Panc1 (cell line): ENCODE results near the gene HAT1. TPM values are rescaled to one million over a fixed set of nuclear protein-coding genes. Genes with fewer than 3 reads are reported as not detected.

Experiments
- ATAC-seq: fragments of 200-7000 bp; cut with Tn5 transposase; 2 replicates; pipeline ENCODE4 v1.9.1; 2020; ENCODE audit warnings: mild to moderate bottlenecking, moderate library complexity
- BruUV-seq: library from RNA; stranded (reverse); fragments of 400-500 nt; replicated peaks from 2 replicates; lab custom pipeline; 2021; lab: Mats Ljungman, UMichigan
- CTCF ChIA-PET: fragments of 300-600 bp; sonication (Branson Sonifier 250); formaldehyde crosslinking; loops from one replicate; lab custom pipeline; 2022; ENCODE audit warnings: antibody characterized with exemption; lab: Charles Lee
- POLR2A ChIA-PET: fragments of 300-600 bp; sonication (Branson Sonifier 250); formaldehyde crosslinking; loops from one replicate; lab custom pipeline; 2022; ENCODE audit warnings: antibody characterized with exemption; lab: Charles Lee
- DNase-seq: peaks from one replicate; pipeline ENCODE4 v3.0.0-alpha.2; 2010; ENCODE audit warnings: low read depth, low spot score
- H3K27ac ChIP-seq: 2 replicates; pipeline ENCODE4 v1.5.1; 2011; ENCODE audit warnings: mild to moderate bottlenecking, low read length, inconsistent platforms
- H3K27me3 ChIP-seq: fragments of 200-500 bp; sonication (Bioruptor generic); 2 replicates; pipeline ENCODE4 v1.6.0; 2014; ENCODE audit warnings: low read length, inconsistent platforms; ENCODE audit not compliant: control insufficient read depth, insufficient read depth
- H3K36me3 ChIP-seq: fragments of 200-500 bp; sonication (Bioruptor generic); 2 replicates; pipeline ENCODE4 v1.5.1; 2014; ENCODE audit warnings: inconsistent platforms, mild to moderate bottlenecking, low read length, moderate library complexity; ENCODE audit not compliant: control insufficient read depth, insufficient read depth
- H3K4me1 ChIP-seq: 2 replicates; pipeline ENCODE4 v1.5.1; 2011; ENCODE audit warnings: inconsistent platforms, mild to moderate bottlenecking, low read length, moderate library complexity; ENCODE audit not compliant: control insufficient read depth, insufficient read depth
- H3K4me3 ChIP-seq, 2 experiments: 2 replicates each; pipeline ENCODE4 v1.5.1; 2011 to 2012; ENCODE audit warnings: low read depth in 2 of 2, low read length in 2 of 2, mild to moderate bottlenecking in 2 of 2, inconsistent platforms in 1 of 2, moderate library complexity in 1 of 2
- H3K9me3 ChIP-seq: fragments of 200-500 bp; sonication (Bioruptor generic); 2 replicates; pipeline ENCODE4 v1.5.1; 2014; ENCODE audit warnings: low read depth, mild to moderate bottlenecking, inconsistent platforms, low read length, moderate library complexity; ENCODE audit not compliant: control insufficient read depth, insufficient read depth
- CTCF ChIP-seq: fragments of 450-650 bp; IDR thresholded peaks from 2 replicates; pipeline ENCODE4 v1.5.1; 2017; ENCODE audit warnings: mild to moderate bottlenecking
- POLR2AphosphoS5 ChIP-seq: IDR thresholded peaks from 2 replicates; pipeline ENCODE4 v1.6.1; 2012; ENCODE audit warnings: mild to moderate bottlenecking, low read depth, low read length, moderate library complexity
- SIN3A ChIP-seq: IDR thresholded peaks from 2 replicates; pipeline ENCODE4 v1.6.1; 2012; ENCODE audit warnings: low read depth, mild to moderate bottlenecking, low read length, moderate library complexity, borderline replicate concordance; ENCODE audit not compliant: insufficient read depth
- TCF7L2 ChIP-seq: IDR thresholded peaks from 2 replicates; pipeline ENCODE4 v1.6.1; 2011; ENCODE audit warnings: mild to moderate bottlenecking, low read depth, low read length, inconsistent platforms
- in situ Hi-C: cut with HindIII; loops from 2 replicates; pipeline ENCODE4 v1.10.0; 2016; ENCODE audit warnings: low sequenced_read_pairs, low pct_unique_long_range_greater_than_20kb
- intact Hi-C: fragments of 100-400 bp; cut with micrococcal nuclease; formaldehyde crosslinking; loops from one replicate; pipeline ENCODE4 v1.10.0; 2022; ENCODE audit not compliant: unreplicated experiment
- total RNA-seq: library from RNA; stranded (reverse); gene quantifications from one replicate; pipeline ENCODE4 v1.2.1, GENCODE V29; 2021; ENCODE audit not compliant: unreplicated experiment
- TF ChIP-seq, protein P1 (sequence below), 2 experiments: IDR thresholded peaks; 2 replicates each; pipeline ENCODE4 v1.6.1; 2011 to 2012; ENCODE audit warnings: low read depth in 2 of 2, control low read depth in 1 of 2, low read length in 1 of 2, mild to moderate bottlenecking in 1 of 2, moderate library complexity in 1 of 2; ENCODE audit not compliant: insufficient read depth in 1 of 2

Gene HAT1
- total RNA-seq, 1 experiment from 2014 or later: 74.7 TPM

GRCh38 chr2:171874963-171875362 lies 47.3 kb upstream of the HAT1 start:
- TF ChIP-seq SIN3A (no peak), TCF7L2 (no peak), POLR2AphosphoS5 (no peak), CTCF (no peak)
- TF ChIP-seq, protein P1, sequence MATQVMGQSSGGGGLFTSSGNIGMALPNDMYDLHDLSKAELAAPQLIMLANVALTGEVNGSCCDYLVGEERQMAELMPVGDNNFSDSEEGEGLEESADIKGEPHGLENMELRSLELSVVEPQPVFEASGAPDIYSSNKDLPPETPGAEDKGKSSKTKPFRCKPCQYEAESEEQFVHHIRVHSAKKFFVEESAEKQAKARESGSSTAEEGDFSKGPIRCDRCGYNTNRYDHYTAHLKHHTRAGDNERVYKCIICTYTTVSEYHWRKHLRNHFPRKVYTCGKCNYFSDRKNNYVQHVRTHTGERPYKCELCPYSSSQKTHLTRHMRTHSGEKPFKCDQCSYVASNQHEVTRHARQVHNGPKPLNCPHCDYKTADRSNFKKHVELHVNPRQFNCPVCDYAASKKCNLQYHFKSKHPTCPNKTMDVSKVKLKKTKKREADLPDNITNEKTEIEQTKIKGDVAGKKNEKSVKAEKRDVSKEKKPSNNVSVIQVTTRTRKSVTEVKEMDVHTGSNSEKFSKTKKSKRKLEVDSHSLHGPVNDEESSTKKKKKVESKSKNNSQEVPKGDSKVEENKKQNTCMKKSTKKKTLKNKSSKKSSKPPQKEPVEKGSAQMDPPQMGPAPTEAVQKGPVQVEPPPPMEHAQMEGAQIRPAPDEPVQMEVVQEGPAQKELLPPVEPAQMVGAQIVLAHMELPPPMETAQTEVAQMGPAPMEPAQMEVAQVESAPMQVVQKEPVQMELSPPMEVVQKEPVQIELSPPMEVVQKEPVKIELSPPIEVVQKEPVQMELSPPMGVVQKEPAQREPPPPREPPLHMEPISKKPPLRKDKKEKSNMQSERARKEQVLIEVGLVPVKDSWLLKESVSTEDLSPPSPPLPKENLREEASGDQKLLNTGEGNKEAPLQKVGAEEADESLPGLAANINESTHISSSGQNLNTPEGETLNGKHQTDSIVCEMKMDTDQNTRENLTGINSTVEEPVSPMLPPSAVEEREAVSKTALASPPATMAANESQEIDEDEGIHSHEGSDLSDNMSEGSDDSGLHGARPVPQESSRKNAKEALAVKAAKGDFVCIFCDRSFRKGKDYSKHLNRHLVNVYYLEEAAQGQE (IDR thresholded peaks at IDR 0.05; ENCODE audit: insufficient read depth in 1 of 2, low read depth in 2 of 2, low read length in 1 of 2): no peak
- CTCF ChIA-PET: no interaction called here

DNA sequence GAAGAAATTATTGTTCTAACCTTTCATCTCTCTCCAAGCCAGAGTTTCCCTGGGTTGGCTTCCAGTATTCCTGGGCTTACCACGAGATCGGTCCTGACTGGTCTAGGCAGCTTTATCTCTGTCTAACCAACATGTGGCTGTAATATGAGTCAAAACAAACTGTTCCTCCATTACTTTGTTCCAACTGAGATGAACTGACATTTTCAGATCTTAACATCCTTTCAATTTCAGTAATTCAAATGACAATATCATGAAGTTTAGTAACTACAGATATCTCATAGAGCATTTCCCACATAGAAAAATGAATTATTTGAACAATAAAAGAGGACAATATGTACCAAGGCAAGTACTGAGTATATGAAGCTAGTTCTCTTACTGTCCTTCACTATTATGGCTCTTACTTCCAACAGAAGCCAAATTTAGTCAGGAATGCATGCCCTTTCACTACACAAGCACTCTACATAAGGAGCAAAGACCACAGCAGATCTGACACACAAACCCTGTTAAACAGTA lies 43.7 kb upstream of the HAT1 start:
- BruUV-seq: no TSS peak
- no peaks in the 10 kb centered on the region for H3K9me3 ChIP-seq
- intact Hi-C loops (no loop called here), in situ Hi-C loops (no loop called here)
- peaks cover 5% of the 10 kb centered on the region; the same call in 1 of the 2 replicates for H3K4me1 ChIP-seq
- H3K36me3 ChIP-seq: no peaks in the 10 kb centered on the region
- ChIA-PET CTCF (no interaction called here), POLR2A (no interaction called here)
- TF ChIP-seq, protein P1 (IDR thresholded peaks at IDR 0.05; ENCODE audit: insufficient read depth in 1 of 2, low read depth in 2 of 2, low read length in 1 of 2): no peak
- TF ChIP-seq TCF7L2 (no peak), CTCF (no peak), SIN3A (no peak), POLR2AphosphoS5 (no peak)
- no peak overlapping the region for H3K27ac ChIP-seq
- DNase-seq: no peak
- peak; percentile 58; the same call in 1 of the 2 replicates for ATAC-seq
- no peak overlapping the region for H3K4me3 ChIP-seq
- no peaks in the 10 kb centered on the region for H3K27me3 ChIP-seq

More at GRCh38 chr2:171874963-171875362, 47.3 kb upstream of the HAT1 start:
- Histone ChIP-seq H3K4me3 (no peak overlapping the region), H3K4me1 (peaks cover 5% of the 10 kb centered on the region; the same call in 1 of the 2 replicates), H3K9me3 (no peaks in the 10 kb centered on the region), H3K27ac (no peak overlapping the region), H3K36me3 (no peaks in the 10 kb centered on the region; the same call in 1 of the 2 replicates), H3K27me3 (no peaks in the 10 kb centered on the region)
- in situ Hi-C loops (no loop called here), intact Hi-C loops (no loop called here)
- POLR2A ChIA-PET: no interaction called here
- ATAC-seq (no peak), DNase-seq (no peak)
- BruUV-seq: no TSS peak
